HS-5 (cell line): ENCODE results near the gene CDC42BPA.

Experiments used
- DNase-seq: peaks from one replicate; pipeline ENCODE4 v3.0.0-alpha.2; 2012; ENCODE audit warnings: low read depth

Gene CDC42BPA

GRCh38 chr1:227333423-227333822 is 15.1 kb upstream of the CDC42BPA start:
- no peak for DNase-seq

- DNase-seq, result no peak
These were observed 12.2 kb upstream of the CDC42BPA start for GRCh38 chr1:227330279-227331076.

- no peak for DNase-seq
These were observed 10.2 kb upstream of the CDC42BPA start for GRCh38 chr1:227328405-227329019.

- no peak for DNase-seq
These were observed 6.9 kb upstream of the CDC42BPA start for GRCh38 chr1:227325156-227325555.

GRCh38 chr1:227323967-227324268 is 5.6 kb upstream of the CDC42BPA start:
- no peak for DNase-seq

GRCh38 chr1:227323171-227323966 is 5.1 kb upstream of the CDC42BPA start:
- DNase-seq, result no peak

- DNase-seq, result no peak
These were observed 4.1 kb upstream of the CDC42BPA start for GRCh38 chr1:227322376-227322775.

GRCh38 chr1:227321035-227321434 is 2.7 kb upstream of the CDC42BPA start:
- no peak for DNase-seq

GRCh38 chr1:227320476-227320875 is 2.2 kb upstream of the CDC42BPA start:
- DNase-seq, result no peak

GRCh38 chr1:227318853-227319607 is 738 bp upstream of the CDC42BPA start:
- DNase-seq, result no peak

GRCh38 chr1:227317523-227318015 is 723 bp downstream of the CDC42BPA start:
- no peak for DNase-seq

- DNase-seq, result no peak
These were observed 1.3 kb downstream of the CDC42BPA start for GRCh38 chr1:227317011-227317451.

- no peak for DNase-seq
These were observed 1.8 kb downstream of the CDC42BPA start for GRCh38 chr1:227316456-227316855.

GRCh38 chr1:227315629-227316346 is 2.5 kb downstream of the CDC42BPA start:
- no peak for DNase-seq

GRCh38 chr1:227314014-227314848 is 4.1 kb downstream of the CDC42BPA start:
- DNase-seq, result no peak

GRCh38 chr1:227312361-227313025 is 5.8 kb downstream of the CDC42BPA start:
- no peak for DNase-seq

- no peak for DNase-seq
These were observed 6.8 kb downstream of the CDC42BPA start for GRCh38 chr1:227311389-227312001.

- no peak for DNase-seq
These were observed 9.6 kb downstream of the CDC42BPA start for GRCh38 chr1:227308367-227309336.
